ENCODE results near the gene TMEM175.

TMEM175 gene

GRCh38 chr4:898869-899555, 33.2 kb upstream of the TMEM175 start:
- DNase-seq (ENCODE audit: low read depth) = no peak

- no peak for DNase-seq (ENCODE audit: low read depth)
Measured at GRCh38 chr4:899556-899906, 32.7 kb upstream of the TMEM175 start.

GRCh38 chr4:900073-900472, 32.2 kb upstream of the TMEM175 start:
- DNase-seq (ENCODE audit: low read depth) = no peak

GRCh38 chr4:900721-901120, 31.5 kb upstream of the TMEM175 start:
- DNase-seq (ENCODE audit: low read depth) = no peak

GRCh38 chr4:901192-901910, 30.9 kb upstream of the TMEM175 start:
- DNase-seq (ENCODE audit: low read depth) = no peak

GRCh38 chr4:903066-904046, 28.9 kb upstream of the TMEM175 start:
- DNase-seq (ENCODE audit: low read depth) = no peak

- DNase-seq (ENCODE audit: low read depth) = no peak
Measured at GRCh38 chr4:905485-906338, 26.5 kb upstream of the TMEM175 start.

- no peak for DNase-seq (ENCODE audit: low read depth)
Measured at GRCh38 chr4:906339-907102, 25.7 kb upstream of the TMEM175 start.

- DNase-seq (ENCODE audit: low read depth) = no peak
Measured at GRCh38 chr4:907103-907400, 25.2 kb upstream of the TMEM175 start.

GRCh38 chr4:907691-908425, 24.4 kb upstream of the TMEM175 start:
- no peak for DNase-seq (ENCODE audit: low read depth)

- DNase-seq (ENCODE audit: low read depth) = no peak
Measured at GRCh38 chr4:909131-909571, 23.1 kb upstream of the TMEM175 start.

- DNase-seq (ENCODE audit: low read depth) = no peak
Measured at GRCh38 chr4:909821-910220, 22.4 kb upstream of the TMEM175 start.

GRCh38 chr4:910366-911091, 21.7 kb upstream of the TMEM175 start:
- no peak for DNase-seq (ENCODE audit: low read depth)

- no peak for DNase-seq (ENCODE audit: low read depth)
Measured at GRCh38 chr4:911221-911751, 21.0 kb upstream of the TMEM175 start.

GRCh38 chr4:911871-912490, 20.3 kb upstream of the TMEM175 start:
- DNase-seq (ENCODE audit: low read depth) = no peak

- DNase-seq (ENCODE audit: low read depth) = no peak
Measured at GRCh38 chr4:912548-913279, 19.5 kb upstream of the TMEM175 start.

GRCh38 chr4:913280-913618, 19.0 kb upstream of the TMEM175 start:
- no peak for DNase-seq (ENCODE audit: low read depth)

GRCh38 chr4:914531-914930, 17.7 kb upstream of the TMEM175 start:
- no peak for DNase-seq (ENCODE audit: low read depth)
